GM06990 (cell line): Measurements from ENCODE around the gene RASAL3.

Experiments
- DNase-seq: peaks from one replicate; pipeline ENCODE4 v3.0.0-alpha.2; 2011; ENCODE audit not compliant: insufficient read length; ENCODE audit errors: extremely low read depth
- H3K27me3 ChIP-seq: replicated peaks from 2 replicates; pipeline ENCODE4 v1.6.0; 2011; ENCODE audit warnings: low read length; ENCODE audit not compliant: control insufficient read depth, insufficient read depth
- H3K36me3 ChIP-seq: 2 replicates; pipeline ENCODE4 v1.5.1; 2011; ENCODE audit warnings: low read length; ENCODE audit not compliant: control insufficient read depth, insufficient read depth
- H3K4me3 ChIP-seq: replicated peaks from 2 replicates; pipeline ENCODE4 v1.5.1; 2011; ENCODE audit warnings: low read depth, mild to moderate bottlenecking, control low read depth, low read length
- TF ChIP-seq, protein P1 (sequence below): IDR thresholded peaks from 2 replicates; pipeline ENCODE4 v1.5.1; 2011; ENCODE audit warnings: low read length, control low read depth, mild to moderate bottlenecking, inconsistent platforms; ENCODE audit not compliant: insufficient read depth, poor library complexity, severe bottlenecking

The RASAL3 gene

DNA sequence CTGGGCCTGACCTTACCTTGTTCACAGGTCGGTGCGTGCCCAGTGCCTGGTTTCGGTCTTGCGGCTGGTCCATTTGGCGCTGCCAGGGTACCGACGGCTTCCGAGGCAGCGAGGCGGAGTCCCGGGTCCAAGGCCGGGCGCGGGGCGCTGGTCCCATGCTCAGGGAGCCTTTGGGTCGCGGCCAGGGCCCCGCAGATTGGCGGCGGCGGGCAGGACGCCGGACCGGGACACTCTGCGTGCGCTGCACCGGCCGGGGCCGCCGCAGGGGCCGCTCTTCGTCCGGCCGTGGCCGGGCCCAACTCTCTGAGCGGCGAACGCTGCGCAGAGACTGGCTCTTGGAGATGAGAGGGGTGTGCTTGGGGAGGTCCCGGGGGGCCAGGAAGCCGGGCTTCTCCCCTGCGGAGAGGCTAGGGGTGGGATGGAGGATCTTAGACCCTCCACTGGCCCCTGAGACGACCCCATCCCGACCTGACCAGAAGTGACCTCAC lies 11.2 kb downstream of the RASAL3 start:
- H3K27me3 ChIP-seq = no peaks in the 10 kb centered on the region
- no peak for DNase-seq
- no peak overlapping the region for H3K4me3 ChIP-seq
- TF ChIP-seq, protein P1, sequence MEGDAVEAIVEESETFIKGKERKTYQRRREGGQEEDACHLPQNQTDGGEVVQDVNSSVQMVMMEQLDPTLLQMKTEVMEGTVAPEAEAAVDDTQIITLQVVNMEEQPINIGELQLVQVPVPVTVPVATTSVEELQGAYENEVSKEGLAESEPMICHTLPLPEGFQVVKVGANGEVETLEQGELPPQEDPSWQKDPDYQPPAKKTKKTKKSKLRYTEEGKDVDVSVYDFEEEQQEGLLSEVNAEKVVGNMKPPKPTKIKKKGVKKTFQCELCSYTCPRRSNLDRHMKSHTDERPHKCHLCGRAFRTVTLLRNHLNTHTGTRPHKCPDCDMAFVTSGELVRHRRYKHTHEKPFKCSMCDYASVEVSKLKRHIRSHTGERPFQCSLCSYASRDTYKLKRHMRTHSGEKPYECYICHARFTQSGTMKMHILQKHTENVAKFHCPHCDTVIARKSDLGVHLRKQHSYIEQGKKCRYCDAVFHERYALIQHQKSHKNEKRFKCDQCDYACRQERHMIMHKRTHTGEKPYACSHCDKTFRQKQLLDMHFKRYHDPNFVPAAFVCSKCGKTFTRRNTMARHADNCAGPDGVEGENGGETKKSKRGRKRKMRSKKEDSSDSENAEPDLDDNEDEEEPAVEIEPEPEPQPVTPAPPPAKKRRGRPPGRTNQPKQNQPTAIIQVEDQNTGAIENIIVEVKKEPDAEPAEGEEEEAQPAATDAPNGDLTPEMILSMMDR = no peak
- H3K36me3 ChIP-seq = peaks cover 44% of the 10 kb centered on the region

DNA sequence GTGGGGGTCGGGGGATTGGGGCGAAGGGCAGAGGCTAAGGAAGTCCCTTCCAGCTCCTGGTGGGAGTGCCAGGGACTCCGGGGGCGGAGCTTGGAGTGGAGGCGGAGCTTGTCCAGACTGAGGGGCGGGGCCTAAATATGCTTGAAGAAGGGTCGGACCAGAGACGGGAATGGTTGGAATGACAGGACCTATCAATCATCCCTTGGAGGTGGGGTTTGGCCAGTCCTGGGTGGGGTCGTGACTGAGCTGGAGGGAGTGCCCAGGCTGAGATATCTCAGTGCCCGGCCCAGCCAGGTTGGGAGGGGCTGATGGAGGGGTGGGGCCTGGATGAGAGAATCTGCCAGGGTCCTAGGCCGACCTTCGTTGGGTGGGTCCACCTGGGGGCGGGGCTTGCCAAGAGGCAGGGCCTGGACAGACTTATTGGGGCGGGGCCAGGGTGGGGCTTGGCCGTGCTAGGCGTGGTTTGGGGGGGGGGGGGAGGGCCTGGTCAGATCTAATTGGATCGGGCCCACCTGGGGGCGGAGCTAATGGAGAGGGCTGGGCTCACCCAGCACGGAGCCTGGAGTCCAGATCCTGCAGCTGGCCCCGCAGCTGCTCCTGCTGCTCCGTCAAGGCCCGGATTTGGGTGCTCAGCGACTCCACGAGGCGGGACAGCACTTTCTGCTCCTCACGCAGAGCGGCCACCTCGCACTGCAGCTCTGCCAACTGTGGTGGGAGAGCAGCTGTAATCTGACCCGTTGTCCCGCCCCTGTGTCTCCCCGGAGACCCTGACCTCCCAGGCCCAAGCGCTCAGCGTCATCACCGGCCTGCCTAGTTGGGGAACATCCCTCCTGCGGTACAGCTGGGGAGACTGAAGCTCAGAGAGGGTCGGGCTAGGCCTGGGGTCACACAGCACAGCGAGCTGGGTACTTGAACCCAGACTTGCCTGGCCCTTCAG lies 12.0 kb downstream of the RASAL3 start:
- H3K4me3 ChIP-seq = no peak overlapping the region
- H3K36me3 ChIP-seq = peaks cover 43% of the 10 kb centered on the region
- DNase-seq = no peak
- no peaks in the 10 kb centered on the region for H3K27me3 ChIP-seq
- TF ChIP-seq, protein P1 = no peak

DNA sequence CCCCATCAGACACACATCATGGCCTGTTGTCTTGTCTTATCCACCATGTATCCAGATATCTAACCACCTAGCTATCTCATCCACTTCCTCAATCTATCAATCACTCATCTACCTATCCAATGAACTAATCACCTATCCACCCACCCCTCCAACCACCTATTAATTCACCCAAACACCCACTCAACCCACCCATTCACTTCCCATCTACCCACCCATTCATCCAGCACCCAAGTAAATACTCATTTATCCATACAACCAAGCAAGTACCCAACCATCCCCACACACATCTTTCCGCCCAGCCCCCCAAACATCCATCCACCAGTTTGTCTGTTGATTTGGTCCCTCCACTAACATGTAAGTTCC lies 13.8 kb downstream of the RASAL3 start:
- Histone ChIP-seq H3K36me3 (peaks cover 33% of the 10 kb centered on the region), H3K27me3 (no peaks in the 10 kb centered on the region), H3K4me3 (no peak overlapping the region)
- DNase-seq = no peak
- TF ChIP-seq, protein P1 = no peak

DNA sequence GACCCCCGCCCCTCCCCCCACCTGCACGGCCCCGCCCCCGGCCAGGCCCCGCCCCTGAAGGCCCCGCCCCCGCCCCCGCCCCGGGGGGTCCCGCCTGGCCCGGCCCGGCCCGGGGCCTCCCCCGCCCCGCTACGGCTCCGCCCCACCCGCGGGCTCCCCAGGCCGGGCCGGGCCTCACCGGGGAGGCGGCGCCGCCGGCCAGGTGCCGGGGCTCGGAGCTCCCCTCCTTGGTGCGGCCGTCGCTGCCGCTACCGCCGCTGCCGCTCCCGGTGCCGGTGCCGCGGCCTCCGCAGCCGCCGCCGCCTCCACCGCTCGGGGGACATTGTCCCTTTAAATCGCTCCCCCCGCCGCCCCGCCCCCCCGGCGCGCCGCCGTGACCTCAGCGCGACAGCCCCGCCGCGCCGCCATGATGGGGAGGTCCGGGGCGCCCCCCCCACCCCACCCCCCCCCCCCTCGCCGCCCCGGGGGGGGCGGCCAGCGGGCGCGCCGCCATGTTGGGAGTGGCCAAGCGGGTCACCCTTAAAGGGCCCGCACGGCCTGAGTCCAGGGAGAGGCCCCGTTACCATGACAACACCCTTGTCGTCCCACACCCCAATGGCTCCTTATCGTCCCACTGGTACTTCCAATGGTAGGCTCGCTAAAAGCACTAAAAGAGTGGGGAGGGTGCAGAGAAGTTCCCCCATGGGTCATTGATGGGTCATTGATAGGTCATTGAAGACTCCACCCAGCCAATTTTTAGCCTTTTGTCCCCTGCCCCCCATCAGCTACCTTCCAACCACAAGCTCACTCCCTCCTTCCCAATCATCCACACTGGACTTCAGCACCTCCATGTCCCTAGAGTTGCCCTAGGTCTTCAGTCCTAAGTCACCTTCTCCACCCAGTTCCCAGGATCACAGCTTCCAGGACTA lies 14.5 kb downstream of the RASAL3 start, which contains the start of gene WIZ:
WIZ (minus strand) TSS at position 337 of the 908 bp plus-strand sequence. CDS start 1,649 bp downstream, outside the sequence.
- DNase-seq = peak; percentile 82
- H3K27me3 ChIP-seq = no peaks in the 10 kb centered on the region
- peak within 1 kb of the TSS; percentile 69 for H3K4me3 ChIP-seq
- H3K36me3 ChIP-seq = peaks cover 27% of the 10 kb centered on the region
- TF ChIP-seq, protein P1 = no peak

DNA sequence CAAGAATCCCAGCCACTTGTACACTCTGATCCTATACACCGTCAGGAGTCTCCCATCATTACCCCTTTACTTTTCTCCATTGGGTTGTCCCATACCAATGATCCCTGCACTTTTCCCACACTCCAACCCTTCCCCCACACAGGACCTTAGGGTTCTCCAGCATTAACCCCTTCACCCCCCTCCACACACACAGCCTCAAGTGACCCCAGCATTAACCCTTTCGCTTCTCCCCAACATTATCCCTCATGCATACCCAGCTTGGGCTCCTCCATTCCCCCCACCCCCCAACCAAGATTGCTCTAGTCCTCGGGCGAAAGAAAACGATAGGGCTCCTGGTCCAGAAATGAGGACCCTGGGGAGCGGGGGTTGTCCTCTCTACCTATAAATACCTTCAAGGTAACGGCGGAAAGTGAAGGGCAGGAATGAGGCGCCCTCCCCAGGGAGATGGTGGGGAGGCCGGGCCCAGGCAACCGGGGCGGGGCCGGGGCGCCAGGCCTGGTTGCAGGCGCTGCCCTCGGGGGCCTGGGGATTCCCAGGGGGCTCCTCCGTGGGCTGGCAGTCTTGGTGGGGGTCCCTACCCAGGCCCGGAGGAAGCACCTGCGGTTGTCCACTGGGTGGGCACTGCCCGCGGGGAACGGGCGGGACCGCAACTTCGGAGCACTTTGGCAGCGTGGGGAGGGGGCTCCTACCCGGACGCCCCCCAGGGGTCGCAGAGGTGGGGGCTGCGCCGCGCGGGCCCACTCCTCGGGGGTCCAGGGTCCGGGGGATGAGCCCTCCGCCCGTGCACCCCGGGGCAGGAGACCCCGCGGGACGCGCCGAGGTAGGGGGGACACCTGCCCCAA lies 15.3 kb downstream of the RASAL3 start:
- DNase-seq = peak; percentile 38
- peak overlapping the region; percentile 69 for H3K4me3 ChIP-seq
- TF ChIP-seq, protein P1 = no peak
- H3K36me3 ChIP-seq = peaks cover 18% of the 10 kb centered on the region
- no peaks in the 10 kb centered on the region for H3K27me3 ChIP-seq
